ENCODE data around the gene MS4A12.

MS4A12 gene

DNA sequence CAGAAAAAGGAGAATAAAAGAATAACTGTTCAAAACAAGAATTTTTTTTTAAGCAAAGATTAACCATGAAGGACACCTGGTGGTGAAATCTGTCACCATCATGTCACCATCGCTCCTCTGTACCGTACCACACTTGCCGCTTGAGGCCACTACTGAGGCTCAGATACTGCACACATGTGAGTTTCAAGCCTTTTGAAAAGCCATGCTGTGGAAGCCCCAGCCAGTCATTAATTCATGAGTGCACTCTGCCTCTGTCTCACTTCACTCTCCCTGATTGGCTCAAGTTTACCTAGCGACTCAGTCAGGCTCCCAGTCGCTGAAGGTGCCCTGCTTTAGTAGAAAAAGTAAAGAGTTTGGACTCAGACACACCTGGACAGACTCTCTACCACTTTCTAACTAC, 6.6 kb upstream of the MS4A12 start:
- Histone ChIP-seq H3K27ac (no peak overlapping the region), H3K4me3 (ENCODE audit: low read depth, low read length) (no peak overlapping the region), H3K27me3 (ENCODE audit: insufficient read depth, low read depth, severe bottlenecking) (peaks cover 2% of the 10 kb centered on the region), H3K36me3 (no peaks in the 10 kb centered on the region), H3K9me3 (ENCODE audit: severe bottlenecking) (no peaks in the 10 kb centered on the region)
- DNase-seq, result peak; percentile 16
- TF ChIP-seq, protein P1, sequence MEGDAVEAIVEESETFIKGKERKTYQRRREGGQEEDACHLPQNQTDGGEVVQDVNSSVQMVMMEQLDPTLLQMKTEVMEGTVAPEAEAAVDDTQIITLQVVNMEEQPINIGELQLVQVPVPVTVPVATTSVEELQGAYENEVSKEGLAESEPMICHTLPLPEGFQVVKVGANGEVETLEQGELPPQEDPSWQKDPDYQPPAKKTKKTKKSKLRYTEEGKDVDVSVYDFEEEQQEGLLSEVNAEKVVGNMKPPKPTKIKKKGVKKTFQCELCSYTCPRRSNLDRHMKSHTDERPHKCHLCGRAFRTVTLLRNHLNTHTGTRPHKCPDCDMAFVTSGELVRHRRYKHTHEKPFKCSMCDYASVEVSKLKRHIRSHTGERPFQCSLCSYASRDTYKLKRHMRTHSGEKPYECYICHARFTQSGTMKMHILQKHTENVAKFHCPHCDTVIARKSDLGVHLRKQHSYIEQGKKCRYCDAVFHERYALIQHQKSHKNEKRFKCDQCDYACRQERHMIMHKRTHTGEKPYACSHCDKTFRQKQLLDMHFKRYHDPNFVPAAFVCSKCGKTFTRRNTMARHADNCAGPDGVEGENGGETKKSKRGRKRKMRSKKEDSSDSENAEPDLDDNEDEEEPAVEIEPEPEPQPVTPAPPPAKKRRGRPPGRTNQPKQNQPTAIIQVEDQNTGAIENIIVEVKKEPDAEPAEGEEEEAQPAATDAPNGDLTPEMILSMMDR (IDR thresholded peaks at IDR 0.05; ENCODE audit: low read depth, low read length), result 0 out of 2 replicates have a peak, but pooled peaks have one; percentile 26

GRCh38 chr11:60493454-60493853, 876 bp downstream of the MS4A12 start:
- H3K27ac ChIP-seq, result no peak overlapping the region
- H3K4me3 ChIP-seq (ENCODE audit: low read depth, low read length), result no peak overlapping the region
- TF ChIP-seq, protein P1 (IDR thresholded peaks at IDR 0.05; ENCODE audit: low read depth, low read length), result no peak
- H3K27me3 ChIP-seq (ENCODE audit: insufficient read depth, low read depth, severe bottlenecking), result peaks cover 2% of the 10 kb centered on the region
- no peaks in the 10 kb centered on the region for H3K36me3 ChIP-seq
- no peaks in the 10 kb centered on the region for H3K9me3 ChIP-seq (ENCODE audit: severe bottlenecking)
- no peak for DNase-seq

GRCh38 chr11:60498399-60498798, 5.8 kb downstream of the MS4A12 start:
- no peak for DNase-seq
- Histone ChIP-seq H3K27ac (no peak overlapping the region), H3K9me3 (ENCODE audit: severe bottlenecking) (no peaks in the 10 kb centered on the region), H3K4me3 (ENCODE audit: low read depth, low read length) (no peak overlapping the region), H3K36me3 (no peaks in the 10 kb centered on the region), H3K27me3 (ENCODE audit: insufficient read depth, low read depth, severe bottlenecking) (no peaks in the 10 kb centered on the region)
- TF ChIP-seq, protein P1 (IDR thresholded peaks at IDR 0.05; ENCODE audit: low read depth, low read length), result no peak

DNA sequence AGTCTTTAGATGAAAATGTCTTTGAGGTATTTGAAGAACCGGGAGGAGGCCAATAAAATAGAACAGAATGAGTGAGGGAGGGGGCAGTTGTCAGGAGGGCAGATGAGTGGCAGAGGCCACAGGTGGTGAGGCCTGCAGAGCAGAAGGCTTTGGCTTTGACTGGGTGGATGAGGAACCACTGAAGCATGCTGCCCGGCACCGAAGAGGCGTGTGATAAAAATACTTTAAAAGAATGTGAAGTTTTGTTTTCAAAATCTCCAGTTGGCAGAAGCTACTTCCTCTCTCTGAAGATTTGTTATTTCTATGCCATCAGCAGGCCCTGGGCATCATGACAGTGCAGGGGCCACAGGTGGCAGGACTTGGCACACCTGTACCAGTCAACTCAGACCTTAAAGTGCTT, 6.3 kb downstream of the MS4A12 start:
- H3K27me3 ChIP-seq (ENCODE audit: insufficient read depth, low read depth, severe bottlenecking), result no peaks in the 10 kb centered on the region
- no peak overlapping the region for H3K27ac ChIP-seq
- no peaks in the 10 kb centered on the region for H3K36me3 ChIP-seq
- H3K4me3 ChIP-seq (ENCODE audit: low read depth, low read length), result no peak overlapping the region
- TF ChIP-seq, protein P1 (IDR thresholded peaks at IDR 0.05; ENCODE audit: low read depth, low read length), result no peak
- no peaks in the 10 kb centered on the region for H3K9me3 ChIP-seq (ENCODE audit: severe bottlenecking)
- no peak for DNase-seq

DNA sequence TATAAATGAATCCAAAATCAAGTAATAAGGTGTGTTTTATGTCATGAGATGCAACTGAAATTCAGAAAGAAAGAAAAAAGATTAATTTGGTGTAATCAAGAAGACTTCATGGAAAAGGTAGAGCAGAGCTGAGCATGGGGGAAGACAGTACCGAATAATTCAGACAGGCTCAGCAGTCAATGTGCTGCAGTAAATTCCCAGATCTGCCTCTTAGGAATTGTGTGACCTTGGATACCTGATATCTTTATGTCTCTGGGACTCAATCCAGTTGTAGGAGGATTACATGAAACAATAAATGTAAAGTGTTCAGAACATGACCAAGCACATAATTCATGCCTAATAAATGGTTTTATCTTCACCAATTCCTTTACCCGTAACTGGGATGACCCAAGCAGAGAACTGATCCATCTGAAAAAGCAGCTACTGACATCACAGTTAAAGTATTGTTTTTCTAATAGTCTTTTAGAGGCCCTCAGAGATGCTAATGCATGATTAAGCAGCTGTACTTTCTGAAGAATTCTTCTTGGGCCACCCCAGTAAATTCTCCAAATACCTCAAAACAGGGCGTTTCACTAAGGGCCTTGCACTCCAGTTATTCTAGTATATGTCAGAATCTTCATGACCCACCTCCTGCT, 7.8 kb downstream of the MS4A12 start:
- H3K36me3 ChIP-seq, result no peaks in the 10 kb centered on the region
- no peak overlapping the region for H3K27ac ChIP-seq
- TF ChIP-seq, protein P1 (IDR thresholded peaks at IDR 0.05; ENCODE audit: low read depth, low read length), result no peak
- no peak overlapping the region for H3K4me3 ChIP-seq (ENCODE audit: low read depth, low read length)
- H3K9me3 ChIP-seq (ENCODE audit: severe bottlenecking), result peaks cover 2% of the 10 kb centered on the region
- H3K27me3 ChIP-seq (ENCODE audit: insufficient read depth, low read depth, severe bottlenecking), result no peaks in the 10 kb centered on the region
- DNase-seq, result no peak

- TF ChIP-seq, protein P1 (IDR thresholded peaks at IDR 0.05; ENCODE audit: low read depth, low read length), result no peak
- H3K27me3 ChIP-seq (ENCODE audit: insufficient read depth, low read depth, severe bottlenecking), result no peaks in the 10 kb centered on the region
- no peak for DNase-seq
Observed at GRCh38 chr11:60502221-60502775, 9.7 kb downstream of the MS4A12 start.

More at GRCh38 chr11:60502221-60502775, 9.7 kb downstream of the MS4A12 start:
- Histone ChIP-seq H3K4me3 (ENCODE audit: low read depth, low read length) (no peak overlapping the region), H3K27ac (no peak overlapping the region), H3K9me3 (ENCODE audit: severe bottlenecking) (peaks cover 2% of the 10 kb centered on the region), H3K36me3 (no peaks in the 10 kb centered on the region)

Data from WERI-Rb-1 (cell line).